Ishikawa (cell line): ENCODE results near the gene TRIM62.

Experiments used
- CEBPB ChIP-seq: IDR thresholded peaks from 2 replicates; pipeline ENCODE4 v1.6.1; 2012
- CREB1 ChIP-seq: IDR thresholded peaks from 2 replicates; pipeline ENCODE4 v1.6.1; 2012; ENCODE audit warnings: low read depth
- EGR1 ChIP-seq: IDR thresholded peaks from 2 replicates; pipeline ENCODE4 v1.6.1; 2012
- EP300 ChIP-seq: IDR thresholded peaks from 2 replicates; pipeline ENCODE4 v1.6.1; 2012; ENCODE audit warnings: borderline replicate concordance
- FOXM1 ChIP-seq: IDR thresholded peaks from 2 replicates; pipeline ENCODE4 v1.6.1; 2012; ENCODE audit warnings: low read depth, borderline replicate concordance
- RAD21 ChIP-seq: IDR thresholded peaks from 2 replicates; pipeline ENCODE4 v1.6.1; 2012; ENCODE audit warnings: low read depth
- TEAD4 ChIP-seq: IDR thresholded peaks from 2 replicates; pipeline ENCODE4 v1.6.1; 2012
- USF1 ChIP-seq: IDR thresholded peaks from 2 replicates; pipeline ENCODE4 v1.6.1; 2012
- TF ChIP-seq, protein P1 (sequence below): IDR thresholded peaks from 2 replicates; pipeline ENCODE4 v1.6.1; 2012
- TF ChIP-seq, protein P2 (sequence below): IDR thresholded peaks from 2 replicates; pipeline ENCODE4 v1.6.1; 2012; ENCODE audit warnings: low read depth, mild to moderate bottlenecking

- TF ChIP-seq CREB1 (no peak), RAD21 (no peak), EP300 (no peak), FOXM1 (no peak), EGR1 (no peak), CEBPB (no peak), TEAD4 (no peak), USF1 (no peak)
- TF ChIP-seq, protein P1, sequence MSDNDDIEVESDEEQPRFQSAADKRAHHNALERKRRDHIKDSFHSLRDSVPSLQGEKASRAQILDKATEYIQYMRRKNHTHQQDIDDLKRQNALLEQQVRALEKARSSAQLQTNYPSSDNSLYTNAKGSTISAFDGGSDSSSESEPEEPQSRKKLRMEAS, result no peak
- TF ChIP-seq, protein P2, sequence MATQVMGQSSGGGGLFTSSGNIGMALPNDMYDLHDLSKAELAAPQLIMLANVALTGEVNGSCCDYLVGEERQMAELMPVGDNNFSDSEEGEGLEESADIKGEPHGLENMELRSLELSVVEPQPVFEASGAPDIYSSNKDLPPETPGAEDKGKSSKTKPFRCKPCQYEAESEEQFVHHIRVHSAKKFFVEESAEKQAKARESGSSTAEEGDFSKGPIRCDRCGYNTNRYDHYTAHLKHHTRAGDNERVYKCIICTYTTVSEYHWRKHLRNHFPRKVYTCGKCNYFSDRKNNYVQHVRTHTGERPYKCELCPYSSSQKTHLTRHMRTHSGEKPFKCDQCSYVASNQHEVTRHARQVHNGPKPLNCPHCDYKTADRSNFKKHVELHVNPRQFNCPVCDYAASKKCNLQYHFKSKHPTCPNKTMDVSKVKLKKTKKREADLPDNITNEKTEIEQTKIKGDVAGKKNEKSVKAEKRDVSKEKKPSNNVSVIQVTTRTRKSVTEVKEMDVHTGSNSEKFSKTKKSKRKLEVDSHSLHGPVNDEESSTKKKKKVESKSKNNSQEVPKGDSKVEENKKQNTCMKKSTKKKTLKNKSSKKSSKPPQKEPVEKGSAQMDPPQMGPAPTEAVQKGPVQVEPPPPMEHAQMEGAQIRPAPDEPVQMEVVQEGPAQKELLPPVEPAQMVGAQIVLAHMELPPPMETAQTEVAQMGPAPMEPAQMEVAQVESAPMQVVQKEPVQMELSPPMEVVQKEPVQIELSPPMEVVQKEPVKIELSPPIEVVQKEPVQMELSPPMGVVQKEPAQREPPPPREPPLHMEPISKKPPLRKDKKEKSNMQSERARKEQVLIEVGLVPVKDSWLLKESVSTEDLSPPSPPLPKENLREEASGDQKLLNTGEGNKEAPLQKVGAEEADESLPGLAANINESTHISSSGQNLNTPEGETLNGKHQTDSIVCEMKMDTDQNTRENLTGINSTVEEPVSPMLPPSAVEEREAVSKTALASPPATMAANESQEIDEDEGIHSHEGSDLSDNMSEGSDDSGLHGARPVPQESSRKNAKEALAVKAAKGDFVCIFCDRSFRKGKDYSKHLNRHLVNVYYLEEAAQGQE, result no peak
Measured at GRCh38 chr1:33224166-33224707, 42.4 kb upstream of the TRIM62 start.
